ENCODE data around the gene GTF3C1. TPM values are rescaled to one million over a fixed set of nuclear protein-coding genes. Genes with fewer than 3 reads are reported as not detected.

The GTF3C1 gene
- total and polyA plus RNA-seq, 8 donors, result 22.3 to 227 (median 61.0) TPM

- DNase-seq, result no peak
- Histone ChIP-seq H3K4me1 (no peaks in the 10 kb centered on the region), H3K27me3 (no peaks in the 10 kb centered on the region), H3K27ac (no peak overlapping the region), H3K4me3 (no peak overlapping the region), H3K36me3 (peaks cover 79 to 100% (median 99%) of the 10 kb centered on the region in 4 donors), H3K9me3 (no peaks in the 10 kb centered on the region)
- intact Hi-C loops (cut with DNase I; ENCODE audit: low total_unique reads), result no loop called here
- TF ChIP-seq CTCF (IDR thresholded peaks at IDR 0.05), result no peak
- TF ChIP-seq POLR2A (IDR thresholded peaks at IDR 0.05), result no peak
- TF ChIP-seq EP300 (IDR thresholded peaks at IDR 0.05), result no peak
- TF ChIP-seq POLR2AphosphoS5 (IDR thresholded peaks at IDR 0.05), result no peak
- 75 to 78% (median 77%) methylated on average over 5 of the region's 5 CpGs for WGBS, 5 donors
Measured at GRCh38 chr16:27539636-27540035, 10.1 kb downstream of the GTF3C1 start.

- WGBS, 5 donors, result 73 to 92% (median 79%) methylated on average over 2 of the region's 2 CpGs
- Histone ChIP-seq H3K4me1 (no peaks in the 10 kb centered on the region), H3K9me3 (no peaks in the 10 kb centered on the region), H3K4me3 (no peak overlapping the region), H3K27me3 (no peaks in the 10 kb centered on the region), H3K36me3 (peaks cover 78 to 100% (median 99%) of the 10 kb centered on the region in 4 donors), H3K27ac (no peak overlapping the region)
- intact Hi-C loops (cut with DNase I; ENCODE audit: low total_unique reads), result no loop called here
- TF ChIP-seq POLR2AphosphoS5 (IDR thresholded peaks at IDR 0.05) (no peak), CTCF (IDR thresholded peaks at IDR 0.05) (no peak), POLR2A (IDR thresholded peaks at IDR 0.05) (no peak), EP300 (IDR thresholded peaks at IDR 0.05) (no peak)
- DNase-seq, result no peak
Measured at GRCh38 chr16:27539120-27539519, 10.6 kb downstream of the GTF3C1 start.

GRCh38 chr16:27538528-27538927 lies 11.2 kb downstream of the GTF3C1 start:
- DNase-seq, result peak in 1 of 2 donors; percentile 34
- no peak overlapping the region for H3K4me3 ChIP-seq
- H3K36me3 ChIP-seq, result peaks cover 78 to 100% (median 99%) of the 10 kb centered on the region in 4 donors
- H3K27me3 ChIP-seq, result no peaks in the 10 kb centered on the region
- H3K27ac ChIP-seq, result no peak overlapping the region
- intact Hi-C loops (cut with DNase I; ENCODE audit: low total_unique reads), result no loop called here
- TF ChIP-seq CTCF (IDR thresholded peaks at IDR 0.05) (no peak), POLR2A (IDR thresholded peaks at IDR 0.05) (no peak), POLR2AphosphoS5 (IDR thresholded peaks at IDR 0.05) (no peak), EP300 (IDR thresholded peaks at IDR 0.05) (no peak)
- no peaks in the 10 kb centered on the region for H3K9me3 ChIP-seq
- no peaks in the 10 kb centered on the region for H3K4me1 ChIP-seq
- WGBS, 5 donors, result 74 to 84% (median 79%) methylated on average over 5 of the region's 5 CpGs

GRCh38 chr16:27534256-27534655 lies 15.5 kb downstream of the GTF3C1 start:
- Histone ChIP-seq H3K4me3 (no peak overlapping the region), H3K4me1 (no peaks in the 10 kb centered on the region), H3K9me3 (no peaks in the 10 kb centered on the region), H3K27ac (no peak overlapping the region), H3K27me3 (no peaks in the 10 kb centered on the region), H3K36me3 (peaks cover 71 to 100% (median 99%) of the 10 kb centered on the region in 4 donors)
- 90 to 96% (median 93%) methylated on average over 4 of the region's 4 CpGs for WGBS, 5 donors
- intact Hi-C loops (cut with DNase I; ENCODE audit: low total_unique reads), result no loop called here
- TF ChIP-seq CTCF (IDR thresholded peaks at IDR 0.05), result no peak
- TF ChIP-seq POLR2AphosphoS5 (IDR thresholded peaks at IDR 0.05), result no peak
- no peak for TF ChIP-seq EP300 (IDR thresholded peaks at IDR 0.05)
- TF ChIP-seq POLR2A (IDR thresholded peaks at IDR 0.05), result no peak
- no peak for DNase-seq
